ENCODE results near the gene CFAP45. TPM values are rescaled to one million over a fixed set of nuclear protein-coding genes. Genes with fewer than 3 reads are reported as not detected.
A peak's percentile ranks its signal among the peaks of the same experiment; 100 is the strongest.

The CFAP45 gene
- polyA plus RNA-seq, 1 experiment: 0.56 TPM

DNA sequence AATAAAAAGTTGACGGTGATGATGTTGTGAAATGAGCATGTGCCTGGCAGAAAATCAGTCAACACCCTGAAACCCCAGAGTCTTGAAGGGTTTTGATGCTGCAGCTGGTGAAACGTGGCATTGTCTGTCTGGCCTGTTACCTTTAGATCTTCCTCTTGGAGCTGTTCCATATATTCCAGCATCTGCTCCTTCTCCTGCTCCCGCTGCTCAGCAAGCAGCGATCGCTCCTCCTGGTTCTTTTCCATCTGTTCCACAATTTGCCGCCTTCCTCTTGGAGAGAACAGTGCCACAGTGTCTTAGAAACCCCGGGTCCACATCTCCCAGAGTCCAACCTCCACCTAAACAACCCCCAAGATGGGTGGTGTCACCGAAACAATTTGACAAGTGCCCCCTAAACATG lies 15.7 kb downstream of the CFAP45 start:
- TF ChIP-seq, protein P1, sequence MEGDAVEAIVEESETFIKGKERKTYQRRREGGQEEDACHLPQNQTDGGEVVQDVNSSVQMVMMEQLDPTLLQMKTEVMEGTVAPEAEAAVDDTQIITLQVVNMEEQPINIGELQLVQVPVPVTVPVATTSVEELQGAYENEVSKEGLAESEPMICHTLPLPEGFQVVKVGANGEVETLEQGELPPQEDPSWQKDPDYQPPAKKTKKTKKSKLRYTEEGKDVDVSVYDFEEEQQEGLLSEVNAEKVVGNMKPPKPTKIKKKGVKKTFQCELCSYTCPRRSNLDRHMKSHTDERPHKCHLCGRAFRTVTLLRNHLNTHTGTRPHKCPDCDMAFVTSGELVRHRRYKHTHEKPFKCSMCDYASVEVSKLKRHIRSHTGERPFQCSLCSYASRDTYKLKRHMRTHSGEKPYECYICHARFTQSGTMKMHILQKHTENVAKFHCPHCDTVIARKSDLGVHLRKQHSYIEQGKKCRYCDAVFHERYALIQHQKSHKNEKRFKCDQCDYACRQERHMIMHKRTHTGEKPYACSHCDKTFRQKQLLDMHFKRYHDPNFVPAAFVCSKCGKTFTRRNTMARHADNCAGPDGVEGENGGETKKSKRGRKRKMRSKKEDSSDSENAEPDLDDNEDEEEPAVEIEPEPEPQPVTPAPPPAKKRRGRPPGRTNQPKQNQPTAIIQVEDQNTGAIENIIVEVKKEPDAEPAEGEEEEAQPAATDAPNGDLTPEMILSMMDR (IDR thresholded peaks at IDR 0.05; ENCODE audit: insufficient read depth, low read depth, low read length): no peak
- ChIA-PET POLR2A (no interaction called here), CTCF (interaction anchor here (15.0 kb wide), 1 partner anchor 84 kb away, joined by 590 read pairs; the partner anchor contains the start of gene FCRL6)
- Histone ChIP-seq H3K36me3 (ENCODE audit: control insufficient read depth, insufficient read depth, low read length) (no peaks in the 10 kb centered on the region), H3K27me3 (ENCODE audit: control insufficient read depth, insufficient read depth, low read length) (no peaks in the 10 kb centered on the region), H3K4me3 (ENCODE audit: low read depth, low read length) (no peak overlapping the region)
- DNase-seq (ENCODE audit: low read depth): no peak

DNA sequence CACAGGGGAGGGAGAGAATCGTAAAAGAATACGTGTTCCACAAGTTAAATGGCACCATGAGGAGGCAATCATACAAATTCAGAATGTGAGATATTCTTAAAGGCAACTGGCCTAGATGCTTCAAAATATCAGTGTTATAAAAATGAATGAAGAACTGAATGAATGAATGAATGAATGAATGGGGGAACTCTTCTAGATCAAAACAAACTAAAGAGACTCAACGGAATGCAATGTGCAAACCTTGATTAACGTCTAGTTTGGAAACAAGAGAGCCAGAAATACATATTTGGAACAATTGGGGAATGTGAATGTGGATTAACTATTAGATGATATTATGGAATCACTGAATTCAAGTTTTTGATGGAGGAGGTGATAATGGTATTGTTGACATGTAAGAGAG lies 16.8 kb downstream of the CFAP45 start:
- DNase-seq (ENCODE audit: low read depth): no peak
- ChIA-PET CTCF (interaction anchor here (0.6 to 3.2 kb wide), 5 partner anchors 8 to 107 kb away, joined by 3 to 27 read pairs (median 5); partner anchors contain the start of gene DUSP23), POLR2A (no interaction called here)
- H3K36me3 ChIP-seq (ENCODE audit: control insufficient read depth, insufficient read depth, low read length): no peaks in the 10 kb centered on the region
- TF ChIP-seq, protein P1 (IDR thresholded peaks at IDR 0.05; ENCODE audit: insufficient read depth, low read depth, low read length): no peak
- no peak overlapping the region for H3K4me3 ChIP-seq (ENCODE audit: low read depth, low read length)
- no peaks in the 10 kb centered on the region for H3K27me3 ChIP-seq (ENCODE audit: control insufficient read depth, insufficient read depth, low read length)

DNA sequence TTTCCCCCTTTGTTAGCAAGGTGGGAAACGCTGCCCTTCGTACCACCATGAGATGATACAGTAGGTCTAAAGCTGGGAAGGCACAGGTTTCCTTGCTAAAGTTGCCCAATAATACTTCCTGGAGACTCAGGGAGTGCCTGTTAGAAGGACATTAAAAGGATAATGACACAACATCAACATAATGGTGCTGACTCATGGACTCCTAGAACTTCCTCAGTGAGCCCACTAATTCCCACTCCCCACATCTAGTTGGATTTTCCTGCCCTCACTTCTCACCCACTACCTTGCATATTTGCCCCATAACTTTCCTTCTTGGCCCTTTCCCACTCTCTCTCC lies 17.5 kb downstream of the CFAP45 start:
- CTCF ChIA-PET: interaction anchor here (0.9 to 3.2 kb wide), 6 partner anchors 8 to 107 kb away, joined by 3 to 27 read pairs (median 5); partner anchors contain the start of gene DUSP23
- POLR2A ChIA-PET: no interaction called here
- Histone ChIP-seq H3K36me3 (ENCODE audit: control insufficient read depth, insufficient read depth, low read length) (no peaks in the 10 kb centered on the region), H3K27me3 (ENCODE audit: control insufficient read depth, insufficient read depth, low read length) (no peaks in the 10 kb centered on the region), H3K4me3 (ENCODE audit: low read depth, low read length) (no peak overlapping the region)
- TF ChIP-seq, protein P1 (IDR thresholded peaks at IDR 0.05; ENCODE audit: insufficient read depth, low read depth, low read length): no peak
- no peak for DNase-seq (ENCODE audit: low read depth)

DNA sequence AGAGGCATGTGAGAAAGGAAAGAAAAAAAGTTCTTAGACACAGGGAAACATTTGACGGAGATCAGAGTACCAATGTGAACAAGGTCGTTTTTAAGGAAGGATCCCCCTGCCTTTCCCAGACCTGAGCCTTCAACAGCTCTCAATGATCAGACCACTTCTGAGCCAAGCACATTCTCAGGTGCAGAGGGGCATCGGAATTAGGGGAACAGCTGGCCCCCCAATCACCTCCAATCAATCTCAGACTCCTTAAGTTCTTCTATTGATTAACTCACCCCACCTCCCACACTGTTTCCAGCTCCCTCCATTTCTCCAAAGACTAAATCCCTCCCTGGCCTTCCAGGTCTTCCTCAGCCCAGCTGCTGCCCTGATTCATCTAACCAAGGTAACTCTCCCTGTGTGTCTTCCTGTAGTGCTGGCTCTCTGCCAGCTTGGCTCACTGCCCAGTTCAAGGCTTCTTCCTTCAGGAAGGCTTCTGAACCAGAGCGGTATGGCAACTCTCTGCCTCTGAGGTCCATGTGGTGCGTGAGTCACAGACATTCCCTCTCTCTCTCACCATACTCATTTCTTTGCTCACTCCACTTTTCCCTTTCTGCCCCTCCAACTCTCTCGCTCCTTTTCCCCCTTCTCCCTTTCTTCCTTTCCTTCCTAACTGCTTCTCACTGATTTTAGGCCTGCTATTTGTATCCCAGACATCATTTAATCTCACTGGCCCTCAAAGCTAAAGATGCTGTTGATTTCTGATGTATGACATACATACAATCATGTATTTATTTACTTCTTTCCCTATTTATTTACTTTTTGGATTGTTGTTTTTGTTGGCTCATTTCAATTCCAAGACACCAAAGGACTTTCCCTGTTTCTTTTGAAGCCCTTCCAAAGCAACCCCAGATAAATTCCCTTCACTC lies 18.1 kb downstream of the CFAP45 start:
- TF ChIP-seq, protein P1 (IDR thresholded peaks at IDR 0.05; ENCODE audit: insufficient read depth, low read depth, low read length): no peak
- H3K36me3 ChIP-seq (ENCODE audit: control insufficient read depth, insufficient read depth, low read length): no peaks in the 10 kb centered on the region
- POLR2A ChIA-PET: no interaction called here
- peak; percentile 74 for DNase-seq (ENCODE audit: low read depth)
- H3K27me3 ChIP-seq (ENCODE audit: control insufficient read depth, insufficient read depth, low read length): no peaks in the 10 kb centered on the region
- CTCF ChIA-PET: interaction anchor here (0.9 to 3.2 kb wide), 6 partner anchors 9 to 106 kb away, joined by 3 to 27 read pairs (median 5); partner anchors contain the start of gene DUSP23
- H3K4me3 ChIP-seq (ENCODE audit: low read depth, low read length): no peak overlapping the region

DNA sequence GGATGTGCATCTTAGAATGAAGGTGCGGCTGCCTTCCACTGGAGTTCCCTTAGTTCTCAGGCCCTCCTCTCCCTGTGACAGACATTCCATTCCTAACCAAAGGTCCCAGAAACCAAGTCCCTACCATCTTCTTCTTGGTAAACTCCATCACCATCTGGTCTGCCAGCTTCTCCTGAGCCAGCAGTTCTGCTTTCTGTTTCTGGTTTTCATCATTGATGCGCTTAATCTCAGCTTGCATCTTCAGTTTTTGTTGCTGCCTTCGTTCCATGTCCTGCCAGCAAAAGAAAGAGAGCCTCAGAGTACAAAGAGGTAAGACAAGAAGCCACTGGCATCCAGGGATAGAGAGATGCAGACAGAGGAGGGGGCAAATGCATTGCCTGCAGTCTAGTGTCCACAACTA lies 19.5 kb downstream of the CFAP45 start:
- Histone ChIP-seq H3K4me3 (ENCODE audit: low read depth, low read length) (no peak overlapping the region), H3K36me3 (ENCODE audit: control insufficient read depth, insufficient read depth, low read length) (no peaks in the 10 kb centered on the region), H3K27me3 (ENCODE audit: control insufficient read depth, insufficient read depth, low read length) (no peaks in the 10 kb centered on the region)
- CTCF ChIA-PET: interaction anchor here (0.9 to 3.5 kb wide), 5 partner anchors 10 to 457 kb away, joined by 3 to 27 read pairs (median 3); no protein-coding TSS in a partner anchor
- TF ChIP-seq, protein P1 (IDR thresholded peaks at IDR 0.05; ENCODE audit: insufficient read depth, low read depth, low read length): no peak
- DNase-seq (ENCODE audit: low read depth): no peak
- POLR2A ChIA-PET: no interaction called here

Data from BJ (cell line).